OCI-LY1 (cell line): Measurements from ENCODE around the gene NMT1.

Experiments
- H2AFZ ChIP-seq: fragments of 200-600 bp; sonication (generic), shearing (Covaris generic); 2 replicates; pipeline ENCODE4 v1.6.0; 2014; ENCODE audit warnings: antibody characterized with exemption, mild to moderate bottlenecking, low read length
- H3F3A ChIP-seq: fragments of 200-600 bp; sonication (generic), shearing (Covaris generic); 2 replicates; pipeline ENCODE4 v1.6.0; 2014; ENCODE audit warnings: mild to moderate bottlenecking, antibody characterized with exemption, low read length, moderate library complexity; ENCODE audit not compliant: insufficient read depth
- H3K27ac ChIP-seq: fragments of 200-600 bp; sonication (generic); 2 replicates; pipeline ENCODE4 v1.5.1; 2014; ENCODE audit warnings: low read length, mixed run types, mild to moderate bottlenecking, low read depth; ENCODE audit not compliant: poor library complexity, severe bottlenecking
- H3K27me3 ChIP-seq: fragments of 200-600 bp; sonication (generic); 2 replicates; pipeline ENCODE4 v1.6.0; 2014; ENCODE audit warnings: antibody characterized with exemption, mild to moderate bottlenecking, low read length, moderate library complexity; ENCODE audit not compliant: insufficient read depth
- H3K36me3 ChIP-seq: fragments of 200-600 bp; sonication (generic); 2 replicates; pipeline ENCODE4 v1.6.1; 2014; ENCODE audit warnings: mild to moderate bottlenecking, antibody characterized with exemption, low read length, moderate library complexity, mixed read lengths; ENCODE audit not compliant: insufficient read depth
- H3K4me1 ChIP-seq: fragments of 200-600 bp; sonication (generic); 2 replicates; pipeline ENCODE4 v1.5.1; 2014; ENCODE audit warnings: mild to moderate bottlenecking, low read length, moderate library complexity; ENCODE audit not compliant: insufficient read depth, severe bottlenecking
- H3K4me2 ChIP-seq: fragments of 200-600 bp; sonication (generic), shearing (Covaris generic); 2 replicates; pipeline ENCODE4 v1.6.1; 2014; ENCODE audit warnings: low read length
- H3K4me3 ChIP-seq: fragments of 200-600 bp; sonication (generic); 2 replicates; pipeline ENCODE4 v1.5.1; 2014; ENCODE audit warnings: low read length, low read depth, mild to moderate bottlenecking, mixed read lengths; ENCODE audit not compliant: poor library complexity, severe bottlenecking
- H3K79me2 ChIP-seq: fragments of 200-600 bp; shearing (Covaris generic); 2 replicates; pipeline ENCODE4 v1.6.1; 2016; ENCODE audit warnings: mixed run types, low read length, mixed read lengths; ENCODE audit not compliant: insufficient read depth
- H3K9ac ChIP-seq: fragments of 200-600 bp; sonication (generic), shearing (Covaris generic); 2 replicates; pipeline ENCODE4 v1.6.1; 2014; ENCODE audit warnings: mild to moderate bottlenecking, low read length, mixed read lengths
- H3K9me2 ChIP-seq: fragments of 200-600 bp; sonication (generic), shearing (Covaris generic); 2 replicates; pipeline ENCODE4 v1.6.1; 2014; ENCODE audit warnings: low read depth, mild to moderate bottlenecking, low read length, mixed read lengths
- H3K9me3 ChIP-seq: fragments of 200-600 bp; shearing (Covaris generic); 2 replicates; pipeline ENCODE4 v1.6.1; 2014; ENCODE audit warnings: low read length, mixed read lengths
- H4K20me1 ChIP-seq: fragments of 200-600 bp; sonication (generic), shearing (Covaris generic); 2 replicates; pipeline ENCODE4 v1.6.0; 2016; ENCODE audit warnings: mild to moderate bottlenecking, low read length; ENCODE audit not compliant: insufficient read depth
- CTCF ChIP-seq: fragments of 200-600 bp; sonication (generic), shearing (Covaris generic); IDR thresholded peaks from 2 replicates; pipeline ENCODE4 v1.5.1; 2017; ENCODE audit warnings: mild to moderate bottlenecking, antibody characterized with exemption, low read length, moderate library complexity, mixed read lengths
- EZH2 ChIP-seq: fragments of 200-600 bp; sonication (generic), shearing (Covaris generic); IDR thresholded peaks from 2 replicates; pipeline ENCODE4 v1.8.0; 2017; ENCODE audit warnings: borderline replicate concordance, mixed run types, mild to moderate bottlenecking, antibody characterized with exemption, low read length, moderate library complexity, mixed read lengths

NMT1 gene

DNA sequence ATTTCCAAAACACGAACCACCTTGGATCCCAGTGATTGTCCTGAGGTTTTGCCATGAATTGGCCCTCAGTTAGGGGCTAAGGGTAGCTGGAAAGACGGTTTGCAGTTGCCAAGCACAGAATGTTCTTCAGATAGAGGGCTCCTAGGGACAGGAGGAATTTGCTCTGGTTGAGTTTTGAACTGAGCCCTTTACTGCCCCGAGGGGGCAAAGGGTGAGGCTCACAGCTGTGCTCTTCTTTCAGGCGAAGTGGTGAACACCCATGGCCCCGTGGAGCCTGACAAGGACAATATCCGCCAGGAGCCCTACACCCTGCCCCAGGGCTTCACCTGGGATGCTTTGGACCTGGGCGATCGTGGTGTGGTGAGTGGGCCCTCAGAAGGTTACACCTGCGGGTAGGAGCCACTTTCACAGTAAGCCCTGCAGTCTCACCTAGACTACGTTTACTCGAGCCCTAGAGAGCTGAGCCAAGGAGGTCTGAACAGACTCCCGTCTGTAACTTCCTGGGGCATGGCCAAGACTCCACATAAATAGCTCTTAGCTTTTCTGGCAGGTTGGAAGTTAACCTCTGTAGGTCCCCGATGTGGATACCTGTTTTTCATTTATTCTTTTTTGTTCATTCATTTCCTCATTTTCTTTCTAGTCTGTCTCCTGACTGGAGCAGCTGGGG is 32.5 kb downstream of the NMT1 start:
- Histone ChIP-seq H3K9me3 (no peaks in the 10 kb centered on the region), H3K27ac (no peak overlapping the region), H4K20me1 (no peaks in the 10 kb centered on the region), H3K79me2 (no peaks in the 10 kb centered on the region), H2AFZ (no peak overlapping the region), H3K9ac (no peak overlapping the region), H3K4me2 (no peak overlapping the region), H3F3A (no peaks in the 10 kb centered on the region), H3K36me3 (peaks cover 97% of the 10 kb centered on the region), H3K4me1 (peaks cover 16% of the 10 kb centered on the region), H3K4me3 (no peak overlapping the region), H3K9me2 (no peaks in the 10 kb centered on the region), H3K27me3 (no peaks in the 10 kb centered on the region)
- TF ChIP-seq CTCF (no peak), EZH2 (no peak)

GRCh38 chr17:45096141-45096540 is 35.0 kb downstream of the NMT1 start:
- Histone ChIP-seq H3K36me3 (peaks cover 89% of the 10 kb centered on the region), H3K79me2 (no peaks in the 10 kb centered on the region), H3K9ac (no peak overlapping the region), H3K4me1 (peaks cover 19% of the 10 kb centered on the region), H3K4me3 (no peak overlapping the region), H3K4me2 (no peak overlapping the region), H3F3A (no peaks in the 10 kb centered on the region), H3K27me3 (no peaks in the 10 kb centered on the region), H3K9me3 (no peaks in the 10 kb centered on the region), H3K27ac (no peak overlapping the region), H2AFZ (no peak overlapping the region), H3K9me2 (no peaks in the 10 kb centered on the region), H4K20me1 (no peaks in the 10 kb centered on the region)
- TF ChIP-seq EZH2: no peak
- peak; percentile 72 for TF ChIP-seq CTCF

DNA sequence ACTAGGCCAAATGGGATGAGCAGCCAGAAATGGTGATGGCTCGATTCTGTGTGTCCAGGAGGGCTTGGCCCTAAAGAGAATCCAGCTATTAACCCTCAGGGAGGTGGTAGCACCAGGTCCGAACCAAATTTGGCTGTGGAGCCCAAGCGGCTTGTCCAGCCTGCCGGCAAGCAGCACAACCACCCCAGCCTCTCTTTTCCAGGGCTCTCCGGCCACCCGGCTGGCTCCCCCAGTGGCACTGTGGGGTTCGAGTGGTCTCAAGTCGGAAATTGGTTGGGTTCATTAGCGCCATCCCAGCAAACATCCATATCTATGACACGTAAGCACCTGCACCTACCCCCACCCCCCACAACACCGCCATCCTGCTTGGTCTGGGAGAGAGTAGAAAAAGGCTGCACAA is 35.8 kb downstream of the NMT1 start:
- Histone ChIP-seq H3K27ac (no peak overlapping the region), H3K4me2 (no peak overlapping the region), H3K9ac (no peak overlapping the region), H3K9me2 (no peaks in the 10 kb centered on the region), H3K27me3 (no peaks in the 10 kb centered on the region), H3K36me3 (peaks cover 87% of the 10 kb centered on the region), H3K79me2 (no peaks in the 10 kb centered on the region), H3K4me1 (peaks cover 19% of the 10 kb centered on the region), H3K4me3 (no peak overlapping the region), H4K20me1 (no peaks in the 10 kb centered on the region), H2AFZ (no peak overlapping the region), H3F3A (no peaks in the 10 kb centered on the region), H3K9me3 (no peaks in the 10 kb centered on the region)
- no peak for TF ChIP-seq CTCF
- no peak for TF ChIP-seq EZH2
